ENCODE results near the gene DDIT3. TPM values are rescaled to one million over a fixed set of nuclear protein-coding genes. Genes with fewer than 3 reads are reported as not detected.

DDIT3 gene
- total RNA-seq, 1 experiment from 2014 or later = 27.4 TPM

DNA sequence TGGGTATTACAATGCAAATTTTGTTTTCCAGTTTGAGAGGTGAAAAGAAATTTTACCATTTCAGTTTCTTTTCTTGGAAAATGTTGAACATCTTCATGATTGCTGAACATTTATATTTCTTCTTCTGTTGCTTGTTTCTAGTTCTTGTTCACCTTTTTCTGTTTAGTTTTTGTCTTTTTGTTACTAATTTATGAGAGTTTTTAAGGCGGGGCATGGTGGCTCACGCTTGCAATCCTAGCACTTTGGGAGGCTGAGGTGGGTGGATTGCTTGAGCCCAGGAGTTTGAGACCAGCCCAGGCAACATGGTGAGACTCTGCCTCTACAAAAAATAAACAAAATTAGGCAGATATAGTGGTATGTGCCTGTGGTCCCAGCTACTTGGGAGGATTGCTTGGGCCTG is 40.2 kb upstream of the DDIT3 start:
- H3K4me2 ChIP-seq (ENCODE audit: low read length) = no peak overlapping the region
- POLR2A ChIA-PET (ENCODE audit: unreplicated experiment) = no interaction called here

DNA sequence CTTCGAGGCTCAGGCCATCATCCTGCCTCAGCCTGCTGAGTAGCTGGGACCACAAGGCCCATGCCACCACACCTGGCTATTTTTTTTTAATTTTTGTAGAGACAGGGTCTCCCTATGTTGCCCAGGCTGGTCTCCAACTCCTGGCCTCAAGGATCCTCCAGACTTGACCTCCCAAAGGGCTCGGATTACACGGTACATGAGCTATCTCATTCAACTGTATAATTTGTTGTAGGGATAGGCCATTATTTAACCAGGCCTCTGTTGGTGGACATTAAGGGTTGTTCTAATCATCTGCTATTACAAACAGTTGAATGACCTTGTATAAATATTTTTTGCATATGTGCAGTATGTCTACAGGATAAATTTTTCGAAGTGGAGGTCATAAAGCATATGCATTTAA is 38.5 kb upstream of the DDIT3 start:
- Histone ChIP-seq H3K9ac (ENCODE audit: low read length) (no peak overlapping the region), H3K4me2 (ENCODE audit: low read length) (no peak overlapping the region), H3K9me2 (replicated peaks; ENCODE audit: low read length) (no peaks in the 10 kb centered on the region), H3K79me2 (ENCODE audit: low read length) (no peaks in the 10 kb centered on the region), H2AFZ (ENCODE audit: low read length) (no peak overlapping the region), H3F3A (ENCODE audit: low read length, unreplicated experiment) (no peaks in the 10 kb centered on the region), H3K4me1 (ENCODE audit: insufficient read depth, low read length) (no peaks in the 10 kb centered on the region), H3K9me3 (ENCODE audit: low read length) (no peaks in the 10 kb centered on the region), H3K27me3 (ENCODE audit: low read length) (peaks cover 6% of the 10 kb centered on the region; the same call in 1 of the 2 replicates), H4K20me1 (ENCODE audit: low read length) (no peaks in the 10 kb centered on the region), H3K27ac (ENCODE audit: low read length) (no peak overlapping the region), H3K4me3 (ENCODE audit: low read length) (no peak overlapping the region), H3K36me3 (ENCODE audit: low read depth, low read length) (no peaks in the 10 kb centered on the region)
- no TSS peak for BruUV-seq (replicated peaks)
- ATAC-seq = no peak
- intact Hi-C loops (cut with micrococcal nuclease) = no loop called here
- CTCF ChIA-PET = no interaction called here
- no peak for DNase-seq
- TF ChIP-seq EZH2 (IDR thresholded peaks at IDR 0.05; ENCODE audit: low read length, unreplicated experiment) = no peak
- TF ChIP-seq EZH2phosphoT487 (IDR thresholded peaks at IDR 0.05; ENCODE audit: borderline replicate concordance, low read length) = no peak
- TF ChIP-seq, protein P1, sequence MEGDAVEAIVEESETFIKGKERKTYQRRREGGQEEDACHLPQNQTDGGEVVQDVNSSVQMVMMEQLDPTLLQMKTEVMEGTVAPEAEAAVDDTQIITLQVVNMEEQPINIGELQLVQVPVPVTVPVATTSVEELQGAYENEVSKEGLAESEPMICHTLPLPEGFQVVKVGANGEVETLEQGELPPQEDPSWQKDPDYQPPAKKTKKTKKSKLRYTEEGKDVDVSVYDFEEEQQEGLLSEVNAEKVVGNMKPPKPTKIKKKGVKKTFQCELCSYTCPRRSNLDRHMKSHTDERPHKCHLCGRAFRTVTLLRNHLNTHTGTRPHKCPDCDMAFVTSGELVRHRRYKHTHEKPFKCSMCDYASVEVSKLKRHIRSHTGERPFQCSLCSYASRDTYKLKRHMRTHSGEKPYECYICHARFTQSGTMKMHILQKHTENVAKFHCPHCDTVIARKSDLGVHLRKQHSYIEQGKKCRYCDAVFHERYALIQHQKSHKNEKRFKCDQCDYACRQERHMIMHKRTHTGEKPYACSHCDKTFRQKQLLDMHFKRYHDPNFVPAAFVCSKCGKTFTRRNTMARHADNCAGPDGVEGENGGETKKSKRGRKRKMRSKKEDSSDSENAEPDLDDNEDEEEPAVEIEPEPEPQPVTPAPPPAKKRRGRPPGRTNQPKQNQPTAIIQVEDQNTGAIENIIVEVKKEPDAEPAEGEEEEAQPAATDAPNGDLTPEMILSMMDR (conservative IDR thresholded peaks at IDR 0.05; ENCODE audit: low read depth, low read length) = no peak
- POLR2A ChIA-PET (ENCODE audit: unreplicated experiment) = no interaction called here

More for the DNA sequence above, 40.2 kb upstream of the DDIT3 start:
- Histone ChIP-seq H3K4me1 (ENCODE audit: insufficient read depth, low read length) (no peaks in the 10 kb centered on the region), H3K9me3 (ENCODE audit: low read length) (no peaks in the 10 kb centered on the region), H3K27me3 (ENCODE audit: low read length) (peaks cover 12% of the 10 kb centered on the region; the same call in 1 of the 2 replicates), H3K9me2 (replicated peaks; ENCODE audit: low read length) (no peaks in the 10 kb centered on the region), H3K79me2 (ENCODE audit: low read length) (no peaks in the 10 kb centered on the region), H3K36me3 (ENCODE audit: low read depth, low read length) (no peaks in the 10 kb centered on the region), H4K20me1 (ENCODE audit: low read length) (no peaks in the 10 kb centered on the region), H3F3A (ENCODE audit: low read length, unreplicated experiment) (no peaks in the 10 kb centered on the region), H2AFZ (ENCODE audit: low read length) (no peak overlapping the region), H3K4me3 (ENCODE audit: low read length) (no peak overlapping the region), H3K9ac (ENCODE audit: low read length) (no peak overlapping the region), H3K27ac (ENCODE audit: low read length) (no peak overlapping the region)
- TF ChIP-seq EZH2phosphoT487 (IDR thresholded peaks at IDR 0.05; ENCODE audit: borderline replicate concordance, low read length) (no peak), EZH2 (IDR thresholded peaks at IDR 0.05; ENCODE audit: low read length, unreplicated experiment) (no peak)
- TF ChIP-seq, protein P1 (conservative IDR thresholded peaks at IDR 0.05; ENCODE audit: low read depth, low read length) = no peak
- CTCF ChIA-PET = no interaction called here
- intact Hi-C loops (cut with micrococcal nuclease) = no loop called here
- ATAC-seq (no peak), DNase-seq (no peak)
- BruUV-seq (replicated peaks) = no TSS peak

DNA sequence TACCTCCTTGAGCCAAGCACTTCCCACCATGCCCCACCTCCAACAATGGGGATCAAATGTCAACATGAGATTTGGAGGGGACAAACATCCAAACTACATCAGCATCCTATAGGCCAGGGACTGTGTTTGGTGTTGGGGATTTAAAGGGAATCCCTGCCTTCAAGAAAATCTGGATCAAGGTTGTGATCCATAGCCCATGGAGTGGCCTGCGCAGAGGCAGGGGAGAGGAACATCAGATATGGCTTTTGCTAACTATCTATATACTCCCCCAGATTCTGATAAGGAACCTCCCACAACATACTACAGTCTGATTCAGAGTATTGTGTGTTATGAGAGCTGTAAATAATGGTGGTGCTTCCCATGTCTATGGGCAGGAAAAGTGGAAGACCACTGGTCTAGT is 34.6 kb upstream of the DDIT3 start:
- no peak overlapping the region for H3K9ac ChIP-seq (ENCODE audit: low read length)
- H2AFZ ChIP-seq (ENCODE audit: low read length) = no peak overlapping the region
- POLR2A ChIA-PET (ENCODE audit: unreplicated experiment) = no interaction called here
- CTCF ChIA-PET = no interaction called here
- no peak overlapping the region for H3K27ac ChIP-seq (ENCODE audit: low read length)
- H4K20me1 ChIP-seq (ENCODE audit: low read length) = no peaks in the 10 kb centered on the region
- no peaks in the 10 kb centered on the region for H3K9me3 ChIP-seq (ENCODE audit: low read length)
- no peaks in the 10 kb centered on the region for H3K36me3 ChIP-seq (ENCODE audit: low read depth, low read length)
- H3K27me3 ChIP-seq (ENCODE audit: low read length) = no peaks in the 10 kb centered on the region
- no peaks in the 10 kb centered on the region for H3K9me2 ChIP-seq (replicated peaks; ENCODE audit: low read length)
- no peaks in the 10 kb centered on the region for H3K79me2 ChIP-seq (ENCODE audit: low read length)
- H3K4me2 ChIP-seq (ENCODE audit: low read length) = no peak overlapping the region
- no peak for DNase-seq
- TF ChIP-seq EZH2 (IDR thresholded peaks at IDR 0.05; ENCODE audit: low read length, unreplicated experiment) = no peak
- no peak for TF ChIP-seq EZH2phosphoT487 (IDR thresholded peaks at IDR 0.05; ENCODE audit: borderline replicate concordance, low read length)
- TF ChIP-seq, protein P1 (conservative IDR thresholded peaks at IDR 0.05; ENCODE audit: low read depth, low read length) = no peak
- intact Hi-C loops (cut with micrococcal nuclease) = no loop called here
- no peaks in the 10 kb centered on the region for H3F3A ChIP-seq (ENCODE audit: low read length, unreplicated experiment)
- BruUV-seq (replicated peaks) = no TSS peak
- no peak for ATAC-seq
- no peaks in the 10 kb centered on the region for H3K4me1 ChIP-seq (ENCODE audit: insufficient read depth, low read length)
- no peak overlapping the region for H3K4me3 ChIP-seq (ENCODE audit: low read length)

Data from PC-3 (cell line).